CD8-positive, alpha-beta memory T cell (primary cell): Measurements from ENCODE around the gene SSC5D. TPM values are rescaled to one million over a fixed set of nuclear protein-coding genes. Genes with fewer than 3 reads are reported as not detected.

ENCODE experiments used
- CTCF ChIA-PET: fragments of 350-600 bp; sonication (Branson Sonifier 250); formaldehyde crosslinking; loops from one replicate; lab custom pipeline; 2021; ENCODE audit warnings: antibody characterized with exemption; lab: Charles Lee
- POLR2A ChIA-PET: fragments of 350-600 bp; sonication (Branson Sonifier 250); formaldehyde crosslinking; loops from one replicate; lab custom pipeline; 2021; ENCODE audit warnings: antibody characterized with exemption; lab: Charles Lee
- DNase-seq, 5 donors: peaks; one replicate each; pipeline versions ENCODE4 v3.0.0 to v3.0.0-alpha.2; 2020 to 2022; ENCODE audit warnings: mixed read lengths in 1 of 5
- H3K27ac ChIP-seq: one replicate; pipeline ENCODE4 v1.7.0; 2013; ENCODE audit warnings: low read depth, mild to moderate bottlenecking, low read length, moderate library complexity
- H3K27me3 ChIP-seq: 2 replicates; pipeline ENCODE4 v1.7.0; 2013; ENCODE audit warnings: low read length, mild to moderate bottlenecking; ENCODE audit not compliant: insufficient read depth, poor library complexity, severe bottlenecking
- H3K36me3 ChIP-seq: 2 replicates; pipeline ENCODE4 v1.7.0; 2013; ENCODE audit warnings: mild to moderate bottlenecking, low read length, moderate library complexity; ENCODE audit not compliant: insufficient read depth
- H3K4me1 ChIP-seq: 2 replicates; pipeline ENCODE4 v1.7.0; 2013; ENCODE audit warnings: mild to moderate bottlenecking, low read length, moderate library complexity; ENCODE audit not compliant: insufficient read depth
- H3K4me3 ChIP-seq: 2 replicates; pipeline ENCODE4 v1.7.0; 2013; ENCODE audit warnings: mild to moderate bottlenecking, low read length
- H3K9me3 ChIP-seq: 2 replicates; pipeline ENCODE4 v1.7.0; 2013; ENCODE audit warnings: mild to moderate bottlenecking, low read length
- H3K27ac Mint-ChIP-seq, 8 donors: one replicate each; pipeline ENCODE4 v1.8.0; 2020 to 2021; ENCODE audit warnings: mixed read lengths in 8 of 8, mild to moderate bottlenecking in 6 of 8, inconsistent platforms in 3 of 8, moderate library complexity in 3 of 8
- H3K27me3 Mint-ChIP-seq, 2 donors: one replicate each; pipeline ENCODE4 v1.8.0; 2020 to 2021; ENCODE audit warnings: mixed read lengths in 2 of 2, mild to moderate bottlenecking in 1 of 2, moderate library complexity in 1 of 2
- H3K36me3 Mint-ChIP-seq, 3 donors: one replicate each; pipeline ENCODE4 v1.8.0; 2020 to 2021; ENCODE audit warnings: mixed read lengths in 3 of 3, inconsistent platforms in 1 of 3, mild to moderate bottlenecking in 1 of 3
- H3K4me1 Mint-ChIP-seq, 3 donors: one replicate each; pipeline ENCODE4 v1.8.0; 2020 to 2021; ENCODE audit warnings: mixed read lengths in 3 of 3, inconsistent platforms in 1 of 3, mild to moderate bottlenecking in 1 of 3
- H3K4me3 Mint-ChIP-seq, 7 donors: one replicate each; pipeline ENCODE4 v1.8.0; 2020 to 2021; ENCODE audit warnings: mixed read lengths in 7 of 7, mild to moderate bottlenecking in 6 of 7, moderate library complexity in 4 of 7, inconsistent platforms in 2 of 7
- H3K9me3 Mint-ChIP-seq, 5 donors: one replicate each; pipeline ENCODE4 v1.8.0; 2020 to 2022; ENCODE audit warnings: mixed read lengths in 5 of 5, mild to moderate bottlenecking in 3 of 5, moderate library complexity in 2 of 5, inconsistent platforms in 1 of 5
- polyA plus RNA-seq: library from polyadenylated mRNA; unstranded; fragments of 300-500 nt; fragmentation: Illumina TruSeq; gene quantifications from one replicate; pipeline ENCODE4 v1.2.3, GENCODE V29; 2021
- total RNA-seq, 2 experiments: library from RNA; stranded (reverse); gene quantifications; one replicate each; pipeline ENCODE4 v1.2.3, GENCODE V29; 2021

SSC5D gene
- total and polyA plus RNA-seq, 3 experiments from 2014 or later = 0.35 to 1.2 TPM; not detected in 1

DNA sequence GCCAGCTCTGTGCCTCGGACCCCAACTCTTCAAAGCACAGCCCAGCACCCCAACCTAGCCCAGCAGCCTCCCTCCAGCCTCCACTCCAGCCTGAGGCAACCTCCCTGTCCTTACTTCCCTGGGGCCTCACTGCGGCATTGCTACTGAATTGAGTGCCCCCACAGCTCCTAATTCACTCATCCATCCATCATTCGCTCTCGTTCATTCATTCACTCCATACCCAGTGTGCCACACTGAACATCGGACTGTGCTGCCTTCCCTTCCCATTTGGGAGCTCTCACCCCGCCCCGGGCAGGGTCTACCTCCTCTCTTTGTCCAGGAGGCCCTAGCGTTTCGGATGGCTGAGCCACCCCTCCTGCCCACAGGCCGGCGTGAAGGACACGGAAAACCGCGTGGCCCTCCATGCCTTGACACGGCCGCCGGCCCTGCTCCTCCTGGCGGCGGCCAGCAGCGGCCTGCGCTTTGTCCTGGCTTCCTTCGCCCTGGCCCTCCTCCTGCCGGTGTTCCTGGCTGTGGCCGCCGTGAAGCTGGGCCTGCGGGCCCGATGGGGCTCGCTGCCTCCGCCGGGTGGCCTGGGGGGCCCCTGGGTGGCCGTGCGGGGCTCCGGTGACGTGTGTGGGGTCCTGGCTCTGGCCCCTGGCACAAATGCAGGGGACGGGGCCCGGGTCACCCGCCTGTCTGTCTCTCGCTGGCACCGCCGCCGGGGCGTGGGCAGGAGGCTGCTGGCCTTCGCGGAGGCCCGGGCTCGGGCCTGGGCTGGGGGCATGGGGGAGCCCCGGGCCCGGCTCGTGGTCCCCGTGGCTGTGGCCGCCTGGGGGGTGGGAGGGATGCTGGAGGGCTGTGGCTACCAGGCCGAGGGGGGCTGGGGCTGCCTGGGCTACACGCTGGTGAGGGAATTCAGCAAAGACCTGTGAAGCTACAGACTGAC, 1.9 kb upstream of the SSC5D start:
- no peaks in the 10 kb centered on the region for H3K9me3 Mint-ChIP-seq
- POLR2A ChIA-PET = interaction anchor here (0.7 to 1.9 kb wide), 2 partner anchors 10 kb away, joined by 3 to 14 read pairs; partner anchors contain the start of gene ZNF628
- H3K4me1 Mint-ChIP-seq = peaks cover 5 to 26% (median 9%) of the 10 kb centered on the region in 3 donors
- H3K9me3 ChIP-seq = no peaks in the 10 kb centered on the region
- no peaks in the 10 kb centered on the region for H3K36me3 ChIP-seq
- CTCF ChIA-PET = interaction anchor here (2.4 to 6.4 kb wide), 2 partner anchors 11 to 18 kb away, joined by 10 to 34 read pairs; partner anchors contain the start of gene ZNF628
- H3K27me3 ChIP-seq = no peaks in the 10 kb centered on the region
- peaks cover 0 to 8% (median 0%) of the 10 kb centered on the region in 3 donors for H3K36me3 Mint-ChIP-seq
- H3K27me3 Mint-ChIP-seq = no peaks in the 10 kb centered on the region
- H3K4me3 ChIP-seq = no peak overlapping the region
- peaks cover 10% of the 10 kb centered on the region for H3K4me1 ChIP-seq
- H3K27ac ChIP-seq = peak overlapping the region; percentile 57
- peak overlapping the region in 6 of 8 donors; percentile 77 to 96 (median 90) for H3K27ac Mint-ChIP-seq
- no peak for DNase-seq
- H3K4me3 Mint-ChIP-seq = peak overlapping the region; percentile 72 to 87 (median 75)

DNA sequence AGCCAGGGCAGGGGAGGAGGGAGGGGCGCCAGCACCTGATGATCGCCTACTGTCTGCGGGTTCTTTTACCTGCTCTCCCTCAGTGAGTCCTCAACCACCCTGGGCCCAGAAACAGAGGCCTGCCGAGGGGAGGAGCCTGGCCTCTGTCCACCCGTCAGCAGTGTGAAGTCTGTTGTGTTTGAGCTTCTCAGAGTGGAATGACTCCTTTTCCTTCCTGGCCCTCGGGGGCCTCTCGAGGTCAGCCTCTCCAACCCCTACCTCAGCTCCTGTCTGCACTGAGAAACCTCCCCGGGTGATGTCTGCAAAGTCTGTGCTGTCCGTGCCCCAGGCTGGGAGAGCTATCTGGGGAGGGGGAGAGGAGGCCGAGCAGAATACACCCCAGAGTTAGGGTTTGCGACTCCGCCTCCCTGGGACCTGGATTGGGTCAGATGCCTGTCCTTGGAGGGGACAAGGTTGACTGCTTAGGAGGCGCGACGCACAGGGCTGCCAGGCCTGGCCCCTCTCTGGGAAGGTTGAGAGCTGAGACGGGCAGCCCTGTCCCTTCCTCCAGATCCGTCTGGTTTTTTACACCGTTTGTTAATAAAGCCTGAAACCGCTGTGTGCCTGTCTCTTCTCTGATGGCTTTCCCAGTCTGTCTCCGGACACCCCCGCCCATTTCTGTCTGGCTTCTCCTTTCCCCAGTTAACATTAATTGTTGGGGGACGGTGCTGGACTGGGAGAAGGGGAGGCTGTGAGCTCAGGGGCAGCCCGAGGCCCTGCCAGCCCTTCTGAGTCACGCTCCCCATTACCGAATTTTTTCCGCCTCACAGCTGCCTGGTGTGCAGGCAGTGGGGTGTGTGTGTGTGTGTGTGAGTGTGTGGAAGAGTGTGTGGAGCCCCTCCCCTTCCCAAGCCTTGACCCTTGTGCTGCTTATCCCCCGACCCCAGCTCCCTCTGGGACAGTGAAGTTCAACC, 989 bp upstream of the SSC5D start:
- no peaks in the 10 kb centered on the region for H3K36me3 ChIP-seq
- POLR2A ChIA-PET = interaction anchor here (0.7 kb wide), 1 partner anchor 11 kb away, joined by 3 read pairs; no protein-coding TSS in a partner anchor
- no peak overlapping the region for H3K4me3 ChIP-seq
- Mint-ChIP-seq H3K4me1 (peaks cover 5 to 26% (median 9%) of the 10 kb centered on the region in 3 donors), H3K4me3 (peak overlapping the region in 5 of 7 donors; percentile 19 to 83 (median 48)), H3K27ac (peak overlapping the region; percentile 3 to 86 (median 58)), H3K27me3 (peaks cover 2 to 8% of the 10 kb centered on the region in 2 donors), H3K36me3 (peaks cover 0 to 5% (median 0%) of the 10 kb centered on the region in 3 donors), H3K9me3 (no peaks in the 10 kb centered on the region)
- no peak for DNase-seq
- H3K27ac ChIP-seq = peak overlapping the region; percentile 57
- no peaks in the 10 kb centered on the region for H3K9me3 ChIP-seq
- H3K27me3 ChIP-seq = no peaks in the 10 kb centered on the region
- CTCF ChIA-PET = interaction anchor here (1.0 to 6.4 kb wide), 2 partner anchors 17 to 19 kb away, joined by 8 to 34 read pairs; no protein-coding TSS in a partner anchor
- peaks cover 10% of the 10 kb centered on the region for H3K4me1 ChIP-seq

- Mint-ChIP-seq H3K4me3 (no peak overlapping the region), H3K27ac (no peak overlapping the region), H3K9me3 (no peaks in the 10 kb centered on the region), H3K4me1 (peaks cover 5 to 26% (median 9%) of the 10 kb centered on the region in 3 donors), H3K27me3 (peaks cover 2 to 12% of the 10 kb centered on the region in 2 donors), H3K36me3 (peaks cover 0 to 1% (median 0%) of the 10 kb centered on the region in 3 donors)
- ChIA-PET POLR2A (no interaction called here), CTCF (interaction anchor here (0.7 to 6.4 kb wide), 2 partner anchors 15 kb away, joined by 3 to 34 read pairs; no protein-coding TSS in a partner anchor)
- no peaks in the 10 kb centered on the region for H3K36me3 ChIP-seq
- H3K4me1 ChIP-seq = peaks cover 6% of the 10 kb centered on the region
- H3K9me3 ChIP-seq = no peaks in the 10 kb centered on the region
- DNase-seq = no peak
- H3K4me3 ChIP-seq = no peak overlapping the region
- no peak overlapping the region for H3K27ac ChIP-seq
- H3K27me3 ChIP-seq = no peaks in the 10 kb centered on the region
Measured at GRCh38 chr19:55488986-55489710, 912 bp downstream of the SSC5D start.

DNA sequence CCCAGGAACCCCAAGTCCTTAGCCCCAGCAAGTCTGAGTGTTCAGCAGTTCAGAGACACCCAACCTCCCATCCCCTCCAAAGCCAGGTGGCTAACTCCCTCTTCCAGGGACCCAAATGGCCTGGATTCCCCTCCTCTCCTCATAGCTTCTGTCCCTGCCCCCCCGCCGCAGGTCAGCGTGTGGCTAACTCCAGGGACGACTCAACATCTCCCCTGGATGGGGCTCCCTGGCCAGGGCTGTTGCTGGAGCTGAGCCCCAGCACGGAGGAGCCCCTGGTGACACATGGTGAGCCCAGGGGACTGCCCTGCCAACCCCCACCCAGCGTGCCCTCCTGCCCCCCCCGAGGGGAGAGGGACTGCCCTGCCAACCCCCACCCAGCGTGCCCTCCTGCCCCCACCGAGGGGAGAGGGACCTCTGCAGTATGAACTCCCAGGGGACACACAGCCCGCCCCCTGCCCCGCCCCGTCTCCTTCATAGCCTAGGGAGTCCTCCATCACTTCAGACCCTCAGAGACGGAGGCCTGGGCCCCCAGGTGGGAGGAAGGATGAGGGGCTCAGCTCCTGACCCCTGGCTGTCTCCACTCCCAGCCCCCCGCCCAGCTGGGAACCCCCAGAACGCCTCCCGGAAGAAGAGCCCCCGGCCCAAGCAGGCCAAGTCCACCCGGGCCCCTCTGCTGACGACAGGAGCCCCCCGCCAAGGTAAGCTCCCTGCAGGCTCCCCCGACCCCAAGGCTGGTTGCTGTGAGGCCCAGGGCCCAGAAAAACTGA, 1.7 kb downstream of the SSC5D start:
- H3K27ac ChIP-seq = no peak overlapping the region
- CTCF ChIA-PET = interaction anchor here (0.7 kb wide), 1 partner anchor 14 kb away, joined by 3 read pairs; no protein-coding TSS in a partner anchor
- Mint-ChIP-seq H3K27ac (no peak overlapping the region), H3K4me3 (no peak overlapping the region), H3K27me3 (peaks cover 3 to 12% of the 10 kb centered on the region in 2 donors), H3K4me1 (peaks cover 5 to 20% (median 7%) of the 10 kb centered on the region in 3 donors), H3K36me3 (peaks cover 0 to 1% (median 0%) of the 10 kb centered on the region in 3 donors), H3K9me3 (no peaks in the 10 kb centered on the region)
- no peaks in the 10 kb centered on the region for H3K9me3 ChIP-seq
- no peaks in the 10 kb centered on the region for H3K27me3 ChIP-seq
- POLR2A ChIA-PET = no interaction called here
- H3K4me3 ChIP-seq = no peak overlapping the region
- no peaks in the 10 kb centered on the region for H3K4me1 ChIP-seq
- no peaks in the 10 kb centered on the region for H3K36me3 ChIP-seq
- DNase-seq = no peak

DNA sequence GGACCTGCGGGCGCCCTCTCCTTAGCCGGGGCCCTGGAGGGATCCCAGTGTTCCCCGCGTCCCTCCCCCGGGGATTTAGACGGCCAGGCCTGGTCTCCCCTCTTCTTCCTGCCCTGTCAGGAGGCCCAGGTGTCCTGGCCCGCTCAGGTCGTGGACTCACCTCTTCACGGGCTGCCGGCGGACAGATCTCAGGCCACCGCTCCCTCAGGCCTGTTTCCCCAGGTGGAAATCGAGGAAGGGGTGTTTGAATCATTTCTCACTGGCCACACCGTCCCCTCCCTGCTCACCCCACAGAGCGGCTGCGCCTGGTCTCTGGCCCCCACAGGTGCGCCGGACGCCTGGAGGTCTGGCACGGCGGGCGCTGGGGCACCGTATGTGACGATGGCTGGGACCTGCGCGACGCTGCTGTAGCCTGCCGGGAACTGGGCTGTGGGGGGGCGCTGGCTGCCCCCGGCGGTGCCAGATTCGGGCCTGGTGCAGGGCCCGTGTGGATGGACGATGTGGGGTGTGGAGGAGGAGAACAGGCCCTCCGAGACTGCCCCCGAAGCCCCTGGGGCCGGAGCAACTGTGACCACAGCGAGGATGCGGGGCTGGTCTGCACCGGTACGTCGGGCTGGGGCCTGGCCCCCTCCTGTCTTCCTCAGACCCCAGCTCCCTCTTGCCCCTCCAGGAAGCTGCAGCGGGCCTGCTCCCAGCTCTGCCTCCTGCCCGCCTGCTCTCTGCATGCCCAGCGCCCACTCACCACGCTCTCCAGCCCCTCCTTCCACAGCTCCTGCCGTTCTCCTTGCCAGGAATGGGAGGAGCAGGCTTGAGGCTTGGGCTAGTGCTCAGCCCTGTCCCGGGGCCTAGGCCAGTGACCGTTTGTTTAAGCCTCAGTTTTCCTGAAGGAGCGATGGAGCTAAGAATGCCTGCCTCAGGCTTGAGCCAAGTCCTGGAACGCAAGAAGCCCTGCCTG, 2.5 kb downstream of the SSC5D start:
- no peak overlapping the region for H3K27ac Mint-ChIP-seq
- H3K36me3 ChIP-seq = no peaks in the 10 kb centered on the region
- no peak overlapping the region for H3K4me3 ChIP-seq
- ChIA-PET POLR2A (no interaction called here), CTCF (interaction anchor here (1.5 kb wide), 1 partner anchor 13 kb away, joined by 5 read pairs; no protein-coding TSS in a partner anchor)
- H3K27ac ChIP-seq = no peak overlapping the region
- H3K4me3 Mint-ChIP-seq = no peak overlapping the region
- no peaks in the 10 kb centered on the region for H3K4me1 ChIP-seq
- H3K4me1 Mint-ChIP-seq = peaks cover 3 to 14% (median 5%) of the 10 kb centered on the region in 3 donors
- H3K9me3 ChIP-seq = no peaks in the 10 kb centered on the region
- DNase-seq = no peak
- H3K9me3 Mint-ChIP-seq = no peaks in the 10 kb centered on the region
- peaks cover 0 to 1% (median 0%) of the 10 kb centered on the region in 3 donors for H3K36me3 Mint-ChIP-seq
- H3K27me3 Mint-ChIP-seq = peaks cover 3 to 12% of the 10 kb centered on the region in 2 donors
- H3K27me3 ChIP-seq = no peaks in the 10 kb centered on the region
